HCT116 (cell line): ENCODE measurements around the gene AUTS2.

Experiments used
- POLR2A ChIP-seq: IDR thresholded peaks from 2 replicates; pipeline ENCODE4 v1.7.0; 2011; ENCODE audit warnings: borderline replicate concordance; ENCODE audit not compliant: insufficient read depth, insufficient read length; ENCODE audit errors: extremely low read depth
- POLR2AphosphoS5 ChIP-seq: IDR thresholded peaks from 2 replicates; pipeline ENCODE4 v1.6.1; 2011; ENCODE audit warnings: mild to moderate bottlenecking, low read depth, low read length, moderate library complexity
- TF ChIP-seq, protein P1 (sequence below), 3 experiments: fragments of 200-600 bp in 1 of 3; sonication (generic) in 1 of 3; IDR thresholded peaks in 2 of 3; conservative IDR thresholded peaks in 1 of 3; 2 replicates each; pipeline ENCODE4 v1.5.1; 2012 to 2017; ENCODE audit warnings: low read depth in 2 of 3, low read length in 2 of 3, antibody characterized with exemption in 1 of 3, borderline replicate concordance in 1 of 3, control low read depth in 1 of 3, mild to moderate bottlenecking in 1 of 3, mixed read lengths in 1 of 3, mixed run types in 1 of 3, moderate library complexity in 1 of 3; ENCODE audit not compliant: insufficient read depth in 1 of 3

DNA sequence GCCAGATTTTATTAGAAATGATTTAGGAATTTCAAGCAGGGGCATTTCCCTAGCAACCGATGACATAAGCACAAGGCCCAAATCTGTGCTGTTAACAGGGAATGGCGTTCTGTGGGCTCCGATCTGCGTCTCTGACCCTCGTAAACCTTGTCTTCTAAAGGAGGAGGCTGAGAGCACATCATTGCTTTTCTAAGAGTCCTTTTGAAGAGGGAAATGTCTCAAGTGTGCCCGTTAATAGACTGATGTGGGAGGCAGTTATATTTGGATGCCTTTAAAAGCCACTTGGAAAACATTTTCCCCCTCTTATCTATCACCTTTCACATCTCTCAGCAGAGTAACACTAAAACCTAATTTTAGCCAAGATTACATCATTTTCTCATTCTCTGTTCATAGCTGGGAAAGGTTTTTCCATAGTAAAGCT, 1109.6 kb downstream of the AUTS2 start:
- no peak for TF ChIP-seq POLR2A
- TF ChIP-seq, protein P1, sequence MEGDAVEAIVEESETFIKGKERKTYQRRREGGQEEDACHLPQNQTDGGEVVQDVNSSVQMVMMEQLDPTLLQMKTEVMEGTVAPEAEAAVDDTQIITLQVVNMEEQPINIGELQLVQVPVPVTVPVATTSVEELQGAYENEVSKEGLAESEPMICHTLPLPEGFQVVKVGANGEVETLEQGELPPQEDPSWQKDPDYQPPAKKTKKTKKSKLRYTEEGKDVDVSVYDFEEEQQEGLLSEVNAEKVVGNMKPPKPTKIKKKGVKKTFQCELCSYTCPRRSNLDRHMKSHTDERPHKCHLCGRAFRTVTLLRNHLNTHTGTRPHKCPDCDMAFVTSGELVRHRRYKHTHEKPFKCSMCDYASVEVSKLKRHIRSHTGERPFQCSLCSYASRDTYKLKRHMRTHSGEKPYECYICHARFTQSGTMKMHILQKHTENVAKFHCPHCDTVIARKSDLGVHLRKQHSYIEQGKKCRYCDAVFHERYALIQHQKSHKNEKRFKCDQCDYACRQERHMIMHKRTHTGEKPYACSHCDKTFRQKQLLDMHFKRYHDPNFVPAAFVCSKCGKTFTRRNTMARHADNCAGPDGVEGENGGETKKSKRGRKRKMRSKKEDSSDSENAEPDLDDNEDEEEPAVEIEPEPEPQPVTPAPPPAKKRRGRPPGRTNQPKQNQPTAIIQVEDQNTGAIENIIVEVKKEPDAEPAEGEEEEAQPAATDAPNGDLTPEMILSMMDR (IDR thresholded peaks at IDR 0.05 in 2 of 3, conservative IDR thresholded peaks at IDR 0.05 in 1 of 3; ENCODE audit: borderline replicate concordance in 1 of 3, insufficient read depth in 1 of 3, low read depth in 2 of 3, low read length in 2 of 3), result no peak
- no peak for TF ChIP-seq POLR2AphosphoS5
